HG02943 (cell line): ENCODE measurements around the gene CXCR3.

Experiments used
- ATAC-seq: cut with Tn5 transposase; IDR thresholded peaks from one replicate; pipeline ENCODE4 v1.9.1; 2021; ENCODE audit warnings: mild to moderate bottlenecking, low read depth, moderate library complexity; ENCODE audit not compliant: unreplicated experiment

The CXCR3 gene

GRCh38 chrX:71637848-71638247 is 19.5 kb upstream of the CXCR3 start:
- ATAC-seq, result no peak

GRCh38 chrX:71637253-71637618 is 18.9 kb upstream of the CXCR3 start:
- ATAC-seq, result no peak

GRCh38 chrX:71636438-71637252 is 18.3 kb upstream of the CXCR3 start:
- ATAC-seq, result no peak

GRCh38 chrX:71634366-71634765 is 16.1 kb upstream of the CXCR3 start:
- ATAC-seq, result no peak

- ATAC-seq, result peak; percentile 43
Measured at GRCh38 chrX:71632923-71633657, 14.8 kb upstream of the CXCR3 start.

- peak; percentile 53 for ATAC-seq
Measured at GRCh38 chrX:71629467-71629866, 11.2 kb upstream of the CXCR3 start.

GRCh38 chrX:71627588-71628404 is 9.5 kb upstream of the CXCR3 start:
- no peak for ATAC-seq

GRCh38 chrX:71626576-71626975 is 8.3 kb upstream of the CXCR3 start:
- no peak for ATAC-seq

- ATAC-seq, result no peak
Measured at GRCh38 chrX:71625471-71625870, 7.2 kb upstream of the CXCR3 start.

- no peak for ATAC-seq
Measured at GRCh38 chrX:71623714-71624113, 5.4 kb upstream of the CXCR3 start.

GRCh38 chrX:71622576-71623450 is 4.5 kb upstream of the CXCR3 start:
- ATAC-seq, result peak; percentile 56

- ATAC-seq, result no peak
Measured at GRCh38 chrX:71622032-71622575, 3.8 kb upstream of the CXCR3 start.

- no peak for ATAC-seq
Measured at GRCh38 chrX:71621603-71622002, 3.3 kb upstream of the CXCR3 start.

GRCh38 chrX:71619986-71620385 is 1.7 kb upstream of the CXCR3 start:
- no peak for ATAC-seq

- ATAC-seq, result no peak
Measured at GRCh38 chrX:71619193-71619592, 882 bp upstream of the CXCR3 start.

GRCh38 chrX:71618787-71619186 is 476 bp upstream of the CXCR3 start:
- ATAC-seq, result no peak

GRCh38 chrX:71617742-71618141 is 569 bp downstream of the CXCR3 start:
- no peak for ATAC-seq

- no peak for ATAC-seq
Measured at GRCh38 chrX:71616672-71617529, 1.4 kb downstream of the CXCR3 start.

- no peak for ATAC-seq
Measured at GRCh38 chrX:71615954-71616353, 2.4 kb downstream of the CXCR3 start.
